Endothelial cell of umbilical vein (primary cell): ENCODE measurements around the gene PLK1. TPM values are rescaled to one million over a fixed set of nuclear protein-coding genes. Genes with fewer than 3 reads are reported as not detected.
"Not testable (repeated sequence)": the region's sequence is repeated elsewhere in the genome, so short reads cannot be mapped to it uniquely, and the experiment has no call there.

Experiments used
- BruUV-seq: library from RNA; stranded (reverse); fragments of 400-500 nt; replicated peaks from 2 replicates; lab custom pipeline; 2021; lab: Mats Ljungman, UMichigan
- CTCF ChIA-PET: fragments of 300-600, 350-600 bp; sonication (Branson Sonifier 250); formaldehyde crosslinking; loops from one replicate; lab custom pipeline; 2021; ENCODE audit warnings: antibody characterized with exemption, inconsistent platforms; lab: Charles Lee
- POLR2A ChIA-PET: fragments of 300-600, 350-600 bp; sonication (Branson Sonifier 250); formaldehyde crosslinking; loops from one replicate; lab custom pipeline; 2021; ENCODE audit warnings: antibody characterized with exemption, inconsistent platforms; lab: Charles Lee
- DNase-seq: peaks from one replicate; pipeline ENCODE4 v3.0.0-alpha.2; 2011; ENCODE audit warnings: low read depth, low spot score
- FAIRE-seq: peaks from 2 replicates; lab custom pipeline; 2011; peaks lifted over from hg19 to GRCh38; lab: Jason Lieb, UNC
- H2AFZ ChIP-seq: 2 replicates; pipeline ENCODE4 v1.6.0; 2012; ENCODE audit warnings: low read depth, low read length, control low read depth, inconsistent platforms
- H3K27ac ChIP-seq: 2 replicates; pipeline ENCODE4 v1.5.1; 2011; ENCODE audit warnings: low read depth, mild to moderate bottlenecking, control low read depth, low read length, moderate library complexity; ENCODE audit not compliant: insufficient read depth
- H3K27me3 ChIP-seq, 2 experiments: 2 replicates each; pipeline versions ENCODE4 v1.6.0 to v1.6.1; 2011; ENCODE audit warnings: low read length in 2 of 2, mixed read lengths in 1 of 2; ENCODE audit not compliant: control insufficient read depth in 2 of 2, insufficient read depth in 2 of 2
- H3K36me3 ChIP-seq, 2 experiments: 2 replicates in 1 of 2; 3 replicates in 1 of 2; pipeline ENCODE4 v1.5.1; 2011; ENCODE audit warnings: low read length in 2 of 2, mild to moderate bottlenecking in 1 of 2, moderate library complexity in 1 of 2; ENCODE audit not compliant: control insufficient read depth in 2 of 2, insufficient read depth in 2 of 2; ENCODE audit errors: extremely low read depth in 1 of 2
- H3K4me1 ChIP-seq: 3 replicates; pipeline ENCODE4 v1.5.1; 2011; ENCODE audit warnings: mild to moderate bottlenecking, low read length; ENCODE audit not compliant: control insufficient read depth, insufficient read depth; ENCODE audit errors: extremely low read depth
- H3K4me2 ChIP-seq: 2 replicates; pipeline ENCODE4 v1.6.1; 2011; ENCODE audit warnings: low read length, control low read depth, mixed read lengths; ENCODE audit not compliant: insufficient read depth
- H3K4me3 ChIP-seq, 3 experiments: fragments of 200-600 bp in 1 of 3; sonication (generic), shearing (Covaris generic) in 1 of 3; replicated peaks in 1 of 3; 2 replicates each; pipeline ENCODE4 v1.5.1; 2011 to 2016; ENCODE audit warnings: control low read depth in 3 of 3, low read length in 3 of 3, mild to moderate bottlenecking in 2 of 3, inconsistent platforms in 1 of 3, low read depth in 1 of 3, moderate library complexity in 1 of 3; ENCODE audit not compliant: insufficient read depth in 1 of 3
- H3K79me2 ChIP-seq: 2 replicates; pipeline ENCODE4 v1.6.0; 2012; ENCODE audit warnings: low read length, inconsistent platforms; ENCODE audit not compliant: control insufficient read depth, insufficient read depth
- H3K9ac ChIP-seq: replicated peaks from 2 replicates; pipeline ENCODE3; 2011; ENCODE audit warnings: low read length, control low read depth; ENCODE audit not compliant: insufficient read depth; ENCODE audit errors: extremely low read depth
- H3K9me1 ChIP-seq: replicated peaks from 3 replicates; pipeline ENCODE4 v1.6.0; 2011; ENCODE audit warnings: mild to moderate bottlenecking, low read length; ENCODE audit not compliant: control insufficient read depth, insufficient read depth; ENCODE audit errors: extremely low read depth
- H3K9me3 ChIP-seq: replicated peaks from 2 replicates; pipeline ENCODE4 v1.5.1; 2012; ENCODE audit warnings: low read length, inconsistent platforms; ENCODE audit not compliant: control insufficient read depth, insufficient read depth
- H4K20me1 ChIP-seq: replicated peaks from 2 replicates; pipeline ENCODE3; 2011; ENCODE audit warnings: mild to moderate bottlenecking, low read length; ENCODE audit not compliant: control insufficient read depth, insufficient read depth; ENCODE audit errors: extremely low read depth
- MAX ChIP-seq: IDR thresholded peaks from 2 replicates; pipeline ENCODE4 v1.6.1; 2011; ENCODE audit not compliant: insufficient read depth, insufficient read length
- POLR2A ChIP-seq: IDR thresholded peaks from 2 replicates; pipeline ENCODE4 v1.6.1; 2012; ENCODE audit warnings: low read depth, mild to moderate bottlenecking, control low read depth, low read length
- dilution Hi-C: fragments of 300-500 bp; cut with MboI; formaldehyde crosslinking; loops from one replicate; pipeline ENCODE4 v1.15.0; 2019; ENCODE audit warnings: low sequenced_read_pairs; ENCODE audit not compliant: extremely low pct_ligation_motif_present
- intact Hi-C: fragments of 100-400 bp; cut with micrococcal nuclease; formaldehyde crosslinking; loops from one replicate; pipeline ENCODE4 v1.10.0; 2022
- polyA plus RNA-seq, 4 experiments: library from polyadenylated mRNA; depleted of rRNA in 3 of 4; stranded (reverse) in 3 of 4; unstranded in 1 of 4; fragments of >200 nt; gene quantifications; 2 replicates each; pipeline versions ENCODE4 v1.2.1 to v1.2.3, GENCODE V29; 2011 to 2012; ENCODE audit warnings: missing spikeins in 1 of 4
- total RNA-seq: library from RNA; stranded (reverse); gene quantifications from 2 replicates; pipeline ENCODE4 v1.2.3, GENCODE V29; 2021

Gene PLK1
- total and polyA plus RNA-seq, 2 donors (not counting 3 experiments of a cell fraction or from before 2014, with no cell fraction given) = 94.9 to 109 TPM

- H3K9ac ChIP-seq, dilution Hi-C loops, H3K9me1 ChIP-seq, H3K4me3 ChIP-seq, H2AFZ ChIP-seq, BruUV-seq, H4K20me1 ChIP-seq, H3K27ac ChIP-seq, POLR2A ChIA-PET, DNase-seq, H3K4me1 ChIP-seq, H3K4me2 ChIP-seq, intact Hi-C loops, H3K9me3 ChIP-seq, H3K36me3 ChIP-seq, FAIRE-seq, H3K79me2 ChIP-seq, CTCF ChIA-PET, H3K27me3 ChIP-seq: not testable (repeated sequence)
Observed at GRCh38 chr16:23722613-23723240, 44.0 kb downstream of the PLK1 start.

- no peaks in the 10 kb centered on the region for H3K9me3 ChIP-seq
- H3K4me3 ChIP-seq = no peak overlapping the region
- no peak for TF ChIP-seq POLR2A
- TF ChIP-seq MAX = no peak
- no peak for FAIRE-seq
- no peaks in the 10 kb centered on the region for H3K36me3 ChIP-seq
- dilution Hi-C loops = no loop called here
- intact Hi-C loops = no loop called here
- no peaks in the 10 kb centered on the region for H3K27me3 ChIP-seq
- H3K79me2 ChIP-seq = no peaks in the 10 kb centered on the region
- H3K4me2 ChIP-seq = no peak overlapping the region
- no peak overlapping the region for H3K9ac ChIP-seq
- DNase-seq = no peak
- no peaks in the 10 kb centered on the region for H3K9me1 ChIP-seq
- H2AFZ ChIP-seq = no peak overlapping the region
- no peak overlapping the region for H3K27ac ChIP-seq
- ChIA-PET CTCF (interaction anchor here (1.5 kb wide), 1 partner anchor 286 kb away, joined by 3 read pairs; no protein-coding TSS in a partner anchor), POLR2A (no interaction called here)
- H4K20me1 ChIP-seq = no peaks in the 10 kb centered on the region
- no peaks in the 10 kb centered on the region for H3K4me1 ChIP-seq
- BruUV-seq = no TSS peak
Observed at GRCh38 chr16:23724096-23724784, 45.6 kb downstream of the PLK1 start.
